Measurements from ENCODE around the gene LAPTM4A.

Gene LAPTM4A

DNA sequence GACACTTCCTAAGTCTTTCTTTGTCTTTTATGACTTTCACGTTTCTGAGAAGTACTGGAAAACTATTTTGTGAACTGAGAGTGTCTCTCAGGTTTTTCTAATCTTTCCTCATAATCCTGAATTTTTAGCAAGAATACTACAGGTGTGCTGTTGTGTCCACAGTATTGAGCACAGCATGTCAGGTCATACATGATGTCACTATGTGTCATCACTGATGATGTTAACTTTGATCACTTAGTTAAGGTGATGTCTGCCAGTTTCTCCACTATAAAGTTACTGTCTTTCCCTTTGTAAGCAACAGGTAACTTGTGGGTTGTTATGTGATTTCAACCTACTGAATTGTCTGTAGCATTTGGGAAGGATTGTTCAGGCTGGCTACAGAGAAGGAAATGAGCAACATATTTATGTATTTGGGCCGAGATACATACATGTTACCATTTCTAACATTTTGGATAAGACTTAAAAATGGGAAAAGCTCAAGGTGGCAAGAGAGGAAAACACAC lies 50.0 kb downstream of the LAPTM4A start:
- Histone ChIP-seq H3K27ac (replicated peaks) (no peak overlapping the region), H3K27me3 (ENCODE audit: insufficient read depth, poor library complexity, severe bottlenecking) (peaks cover 2% of the 10 kb centered on the region), H3K4me3 (replicated peaks; ENCODE audit: insufficient read depth, low read length) (no peak overlapping the region)
- TF ChIP-seq GABPA (IDR thresholded peaks at IDR 0.05; ENCODE audit: low read depth), result no peak
- TF ChIP-seq, protein P1, sequence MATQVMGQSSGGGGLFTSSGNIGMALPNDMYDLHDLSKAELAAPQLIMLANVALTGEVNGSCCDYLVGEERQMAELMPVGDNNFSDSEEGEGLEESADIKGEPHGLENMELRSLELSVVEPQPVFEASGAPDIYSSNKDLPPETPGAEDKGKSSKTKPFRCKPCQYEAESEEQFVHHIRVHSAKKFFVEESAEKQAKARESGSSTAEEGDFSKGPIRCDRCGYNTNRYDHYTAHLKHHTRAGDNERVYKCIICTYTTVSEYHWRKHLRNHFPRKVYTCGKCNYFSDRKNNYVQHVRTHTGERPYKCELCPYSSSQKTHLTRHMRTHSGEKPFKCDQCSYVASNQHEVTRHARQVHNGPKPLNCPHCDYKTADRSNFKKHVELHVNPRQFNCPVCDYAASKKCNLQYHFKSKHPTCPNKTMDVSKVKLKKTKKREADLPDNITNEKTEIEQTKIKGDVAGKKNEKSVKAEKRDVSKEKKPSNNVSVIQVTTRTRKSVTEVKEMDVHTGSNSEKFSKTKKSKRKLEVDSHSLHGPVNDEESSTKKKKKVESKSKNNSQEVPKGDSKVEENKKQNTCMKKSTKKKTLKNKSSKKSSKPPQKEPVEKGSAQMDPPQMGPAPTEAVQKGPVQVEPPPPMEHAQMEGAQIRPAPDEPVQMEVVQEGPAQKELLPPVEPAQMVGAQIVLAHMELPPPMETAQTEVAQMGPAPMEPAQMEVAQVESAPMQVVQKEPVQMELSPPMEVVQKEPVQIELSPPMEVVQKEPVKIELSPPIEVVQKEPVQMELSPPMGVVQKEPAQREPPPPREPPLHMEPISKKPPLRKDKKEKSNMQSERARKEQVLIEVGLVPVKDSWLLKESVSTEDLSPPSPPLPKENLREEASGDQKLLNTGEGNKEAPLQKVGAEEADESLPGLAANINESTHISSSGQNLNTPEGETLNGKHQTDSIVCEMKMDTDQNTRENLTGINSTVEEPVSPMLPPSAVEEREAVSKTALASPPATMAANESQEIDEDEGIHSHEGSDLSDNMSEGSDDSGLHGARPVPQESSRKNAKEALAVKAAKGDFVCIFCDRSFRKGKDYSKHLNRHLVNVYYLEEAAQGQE (IDR thresholded peaks at IDR 0.05; ENCODE audit: insufficient replicate concordance, low read depth), result no peak
- no peak for TF ChIP-seq POLR2AphosphoS5 (IDR thresholded peaks at IDR 0.05; ENCODE audit: low read depth)
- TF ChIP-seq, protein P2, sequence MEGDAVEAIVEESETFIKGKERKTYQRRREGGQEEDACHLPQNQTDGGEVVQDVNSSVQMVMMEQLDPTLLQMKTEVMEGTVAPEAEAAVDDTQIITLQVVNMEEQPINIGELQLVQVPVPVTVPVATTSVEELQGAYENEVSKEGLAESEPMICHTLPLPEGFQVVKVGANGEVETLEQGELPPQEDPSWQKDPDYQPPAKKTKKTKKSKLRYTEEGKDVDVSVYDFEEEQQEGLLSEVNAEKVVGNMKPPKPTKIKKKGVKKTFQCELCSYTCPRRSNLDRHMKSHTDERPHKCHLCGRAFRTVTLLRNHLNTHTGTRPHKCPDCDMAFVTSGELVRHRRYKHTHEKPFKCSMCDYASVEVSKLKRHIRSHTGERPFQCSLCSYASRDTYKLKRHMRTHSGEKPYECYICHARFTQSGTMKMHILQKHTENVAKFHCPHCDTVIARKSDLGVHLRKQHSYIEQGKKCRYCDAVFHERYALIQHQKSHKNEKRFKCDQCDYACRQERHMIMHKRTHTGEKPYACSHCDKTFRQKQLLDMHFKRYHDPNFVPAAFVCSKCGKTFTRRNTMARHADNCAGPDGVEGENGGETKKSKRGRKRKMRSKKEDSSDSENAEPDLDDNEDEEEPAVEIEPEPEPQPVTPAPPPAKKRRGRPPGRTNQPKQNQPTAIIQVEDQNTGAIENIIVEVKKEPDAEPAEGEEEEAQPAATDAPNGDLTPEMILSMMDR (IDR thresholded peaks at IDR 0.05; ENCODE audit: insufficient read depth, low read length), result no peak
- no peak for TF ChIP-seq SPI1 (IDR thresholded peaks at IDR 0.05; ENCODE audit: borderline replicate concordance, low read depth)
- DNase-seq (ENCODE audit: low read depth in 1 of 2, low spot score in 1 of 2), result no peak

DNA sequence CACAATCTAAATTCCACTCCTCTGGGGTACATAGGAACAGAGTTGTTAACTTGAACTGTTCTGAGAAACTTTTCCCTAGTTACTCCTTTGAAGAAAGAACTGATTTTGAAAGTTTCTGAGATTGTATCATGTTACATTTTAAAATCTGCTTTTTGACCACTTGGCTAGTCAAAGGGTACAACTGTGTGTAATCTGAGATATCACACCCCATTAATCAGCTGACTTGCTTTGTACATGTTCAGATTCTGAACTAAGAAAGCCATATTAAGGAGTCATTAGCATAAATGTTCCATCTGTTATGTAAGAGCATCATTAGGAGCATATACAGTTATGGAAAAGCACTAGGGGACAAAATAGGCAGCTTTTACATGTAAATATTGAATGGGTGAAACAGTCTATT lies 57.7 kb downstream of the LAPTM4A start:
- no peak for DNase-seq (ENCODE audit: low read depth in 1 of 2, low spot score in 1 of 2)
- Histone ChIP-seq H3K27me3 (ENCODE audit: insufficient read depth, poor library complexity, severe bottlenecking) (peaks cover 10% of the 10 kb centered on the region), H3K27ac (replicated peaks) (no peak overlapping the region), H3K4me3 (replicated peaks; ENCODE audit: insufficient read depth, low read length) (no peak overlapping the region)
- TF ChIP-seq GABPA (IDR thresholded peaks at IDR 0.05; ENCODE audit: low read depth) (no peak), POLR2AphosphoS5 (IDR thresholded peaks at IDR 0.05; ENCODE audit: low read depth) (no peak), SPI1 (IDR thresholded peaks at IDR 0.05; ENCODE audit: borderline replicate concordance, low read depth) (no peak)
- TF ChIP-seq, protein P1 (IDR thresholded peaks at IDR 0.05; ENCODE audit: insufficient replicate concordance, low read depth), result no peak
- TF ChIP-seq, protein P2 (IDR thresholded peaks at IDR 0.05; ENCODE audit: insufficient read depth, low read length), result no peak

DNA sequence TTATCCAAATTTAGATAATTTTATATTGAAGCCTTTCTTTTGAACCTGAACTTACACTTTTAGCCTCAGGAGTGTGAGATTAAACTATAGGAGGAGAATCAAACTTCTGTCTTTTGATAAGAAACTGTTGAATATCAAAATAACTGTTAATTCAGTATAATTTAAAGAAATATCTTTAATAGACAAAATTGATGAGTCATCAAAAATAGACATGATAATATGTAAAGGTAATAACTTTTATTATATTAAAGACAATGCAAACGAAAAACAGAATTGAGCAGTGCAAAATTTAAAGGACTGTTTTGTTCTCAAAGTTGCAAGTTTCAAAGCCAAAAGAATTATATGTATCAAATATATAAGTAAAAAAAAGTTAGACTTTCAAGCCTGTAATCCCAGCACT lies 59.5 kb downstream of the LAPTM4A start:
- Histone ChIP-seq H3K4me3 (replicated peaks; ENCODE audit: insufficient read depth, low read length) (no peak overlapping the region), H3K27ac (replicated peaks) (no peak overlapping the region), H3K27me3 (ENCODE audit: insufficient read depth, poor library complexity, severe bottlenecking) (peaks cover 10% of the 10 kb centered on the region)
- DNase-seq (ENCODE audit: low read depth in 1 of 2, low spot score in 1 of 2), result no peak
- TF ChIP-seq POLR2AphosphoS5 (IDR thresholded peaks at IDR 0.05; ENCODE audit: low read depth) (no peak), SPI1 (IDR thresholded peaks at IDR 0.05; ENCODE audit: borderline replicate concordance, low read depth) (no peak), GABPA (IDR thresholded peaks at IDR 0.05; ENCODE audit: low read depth) (no peak)
- TF ChIP-seq, protein P1 (IDR thresholded peaks at IDR 0.05; ENCODE audit: insufficient replicate concordance, low read depth), result no peak
- TF ChIP-seq, protein P2 (IDR thresholded peaks at IDR 0.05; ENCODE audit: insufficient read depth, low read length), result no peak
